ENCODE measurements around the gene ACP4.

Gene ACP4

DNA sequence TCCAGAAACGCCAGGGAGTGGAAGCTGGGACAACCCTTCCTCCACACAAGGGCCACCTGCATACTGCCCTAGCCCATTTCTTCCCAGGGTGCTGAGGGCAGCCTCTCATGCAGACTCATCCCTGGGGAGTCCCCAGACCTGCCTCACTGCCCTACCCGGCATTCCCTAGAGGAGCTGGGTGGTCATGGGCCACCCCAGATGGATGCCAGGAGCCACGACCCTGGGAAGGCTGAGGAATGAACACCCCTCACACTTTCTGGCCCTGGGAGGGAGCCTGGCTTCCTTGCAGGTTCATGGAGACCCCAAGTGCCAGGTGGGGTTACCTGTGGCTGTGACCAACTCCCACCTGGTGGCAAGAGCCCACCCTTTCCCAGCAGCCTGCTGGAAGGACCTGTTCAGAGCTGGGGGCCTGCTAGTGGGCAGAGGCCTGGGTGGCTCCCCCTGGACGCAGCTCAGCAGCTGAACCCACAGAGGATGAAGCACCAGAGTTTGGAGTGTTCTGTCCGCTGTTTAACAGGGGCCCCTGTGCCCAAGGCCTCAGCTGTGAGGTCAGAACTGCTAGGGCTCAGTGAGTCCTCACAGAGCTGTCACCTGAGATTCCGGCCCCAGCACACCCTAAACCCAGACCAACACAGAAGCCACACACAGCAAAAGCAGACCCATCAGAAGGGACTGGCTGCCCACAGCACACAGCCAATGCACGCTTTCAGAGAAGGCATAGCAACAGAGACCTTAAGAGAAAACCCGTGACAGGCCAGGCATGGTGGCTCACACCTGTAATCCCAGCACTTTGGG lies 6.6 kb downstream of the ACP4 start:
- H3K9ac ChIP-seq (ENCODE audit: low read length) = no peak overlapping the region
- H2AFZ ChIP-seq (ENCODE audit: low read depth, low read length) = no peak overlapping the region
- no peaks in the 10 kb centered on the region for H3K9me3 ChIP-seq (ENCODE audit: insufficient read depth, low read length)
- H3K4me3 ChIP-seq (ENCODE audit: low read length) = no peak overlapping the region
- H3K36me3 ChIP-seq (replicated peaks; ENCODE audit: low read depth, low read length) = peaks cover 57% of the 10 kb centered on the region
- peaks cover 65% of the 10 kb centered on the region for H4K20me1 ChIP-seq (ENCODE audit: insufficient read depth, low read length)
- no peak for TF ChIP-seq EZH2phosphoT487 (IDR thresholded peaks at IDR 0.05; ENCODE audit: low read depth)
- TF ChIP-seq, protein P1, sequence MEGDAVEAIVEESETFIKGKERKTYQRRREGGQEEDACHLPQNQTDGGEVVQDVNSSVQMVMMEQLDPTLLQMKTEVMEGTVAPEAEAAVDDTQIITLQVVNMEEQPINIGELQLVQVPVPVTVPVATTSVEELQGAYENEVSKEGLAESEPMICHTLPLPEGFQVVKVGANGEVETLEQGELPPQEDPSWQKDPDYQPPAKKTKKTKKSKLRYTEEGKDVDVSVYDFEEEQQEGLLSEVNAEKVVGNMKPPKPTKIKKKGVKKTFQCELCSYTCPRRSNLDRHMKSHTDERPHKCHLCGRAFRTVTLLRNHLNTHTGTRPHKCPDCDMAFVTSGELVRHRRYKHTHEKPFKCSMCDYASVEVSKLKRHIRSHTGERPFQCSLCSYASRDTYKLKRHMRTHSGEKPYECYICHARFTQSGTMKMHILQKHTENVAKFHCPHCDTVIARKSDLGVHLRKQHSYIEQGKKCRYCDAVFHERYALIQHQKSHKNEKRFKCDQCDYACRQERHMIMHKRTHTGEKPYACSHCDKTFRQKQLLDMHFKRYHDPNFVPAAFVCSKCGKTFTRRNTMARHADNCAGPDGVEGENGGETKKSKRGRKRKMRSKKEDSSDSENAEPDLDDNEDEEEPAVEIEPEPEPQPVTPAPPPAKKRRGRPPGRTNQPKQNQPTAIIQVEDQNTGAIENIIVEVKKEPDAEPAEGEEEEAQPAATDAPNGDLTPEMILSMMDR (IDR thresholded peaks at IDR 0.05; ENCODE audit: low read depth, low read length) = no peak
- H3K27ac ChIP-seq (ENCODE audit: low read length) = no peak overlapping the region
- no peaks in the 10 kb centered on the region for H3K27me3 ChIP-seq (ENCODE audit: low read depth, low read length)
- no peak overlapping the region for H3K4me2 ChIP-seq (ENCODE audit: low read length)
- H3K79me2 ChIP-seq (ENCODE audit: low read length) = peaks cover 32% of the 10 kb centered on the region
- peaks cover 8% of the 10 kb centered on the region for H3K4me1 ChIP-seq (ENCODE audit: low read length)

DNA sequence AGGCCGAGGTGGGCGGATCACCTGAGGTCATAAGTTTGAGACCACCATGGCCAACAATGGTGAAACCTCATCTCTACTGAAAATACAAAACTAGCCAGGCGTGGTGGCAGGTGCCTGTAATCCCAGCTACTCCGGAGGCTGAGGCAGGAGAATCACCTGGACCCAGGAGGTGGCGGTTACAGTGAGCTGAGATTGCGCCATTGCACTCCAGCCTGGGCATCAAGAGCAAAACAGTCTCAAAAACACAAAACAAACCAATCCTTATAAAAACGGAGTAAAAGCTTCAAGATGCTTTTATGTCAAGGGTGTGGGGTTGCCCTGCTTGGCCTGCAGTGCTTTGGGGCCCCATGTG lies 7.2 kb downstream of the ACP4 start:
- no peak overlapping the region for H3K9ac ChIP-seq (ENCODE audit: low read length)
- peaks cover 62% of the 10 kb centered on the region for H3K36me3 ChIP-seq (replicated peaks; ENCODE audit: low read depth, low read length)
- no peak for TF ChIP-seq EZH2phosphoT487 (IDR thresholded peaks at IDR 0.05; ENCODE audit: low read depth)
- TF ChIP-seq, protein P1 (IDR thresholded peaks at IDR 0.05; ENCODE audit: low read depth, low read length) = no peak
- no peak overlapping the region for H3K27ac ChIP-seq (ENCODE audit: low read length)
- peaks cover 70% of the 10 kb centered on the region for H4K20me1 ChIP-seq (ENCODE audit: insufficient read depth, low read length)
- H2AFZ ChIP-seq (ENCODE audit: low read depth, low read length) = no peak overlapping the region
- no peak overlapping the region for H3K4me3 ChIP-seq (ENCODE audit: low read length)
- peaks cover 14% of the 10 kb centered on the region for H3K4me1 ChIP-seq (ENCODE audit: low read length)
- no peaks in the 10 kb centered on the region for H3K27me3 ChIP-seq (ENCODE audit: low read depth, low read length)
- H3K4me2 ChIP-seq (ENCODE audit: low read length) = no peak overlapping the region
- H3K9me3 ChIP-seq (ENCODE audit: insufficient read depth, low read length) = no peaks in the 10 kb centered on the region
- peaks cover 38% of the 10 kb centered on the region for H3K79me2 ChIP-seq (ENCODE audit: low read length)

DNA sequence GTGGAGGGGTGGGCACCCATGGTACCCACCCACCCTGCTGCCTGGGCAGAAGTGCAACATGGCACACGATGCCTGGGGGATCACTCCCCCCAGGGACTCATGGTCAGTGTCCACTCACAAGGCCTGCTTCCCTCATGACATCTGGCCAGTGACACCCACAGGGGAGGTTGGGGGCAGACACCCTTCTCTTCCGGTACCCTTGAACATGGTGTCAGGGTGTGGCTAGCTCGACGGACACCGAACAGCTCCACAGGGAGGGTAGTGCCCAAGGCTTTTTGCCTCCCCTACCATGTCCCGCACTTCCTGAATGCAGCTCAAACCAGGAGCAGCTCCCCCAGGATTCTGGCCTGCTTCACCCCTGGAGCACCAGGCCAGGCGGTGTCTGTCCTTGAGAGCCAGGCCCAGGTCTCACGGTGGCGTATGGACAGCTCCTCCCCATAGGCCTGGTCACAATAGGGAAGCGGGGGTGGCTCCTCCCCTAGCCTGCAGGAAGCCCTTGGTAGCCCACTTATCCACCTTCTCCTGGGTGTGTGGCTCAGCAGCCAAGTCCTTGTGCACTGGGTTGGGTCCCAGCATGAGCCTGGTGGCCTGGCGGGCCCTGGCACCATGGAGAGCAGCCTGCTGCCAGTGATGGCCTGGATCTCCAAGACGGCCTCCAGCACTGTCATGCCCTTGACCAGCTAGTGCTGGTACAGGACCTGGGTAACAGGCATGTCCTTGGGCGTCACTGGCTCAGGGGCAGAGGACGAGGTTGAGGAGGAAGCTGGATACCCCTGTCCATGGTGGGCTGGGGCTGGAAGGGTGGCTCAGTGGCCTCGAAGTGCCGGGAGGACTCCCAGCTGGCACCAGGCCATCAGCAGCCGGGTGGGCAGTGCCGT lies 7.8 kb downstream of the ACP4 start:
- no peaks in the 10 kb centered on the region for H3K27me3 ChIP-seq (ENCODE audit: low read depth, low read length)
- H3K9me3 ChIP-seq (ENCODE audit: insufficient read depth, low read length) = no peaks in the 10 kb centered on the region
- H3K79me2 ChIP-seq (ENCODE audit: low read length) = peaks cover 44% of the 10 kb centered on the region
- peaks cover 20% of the 10 kb centered on the region for H3K4me1 ChIP-seq (ENCODE audit: low read length)
- H3K4me3 ChIP-seq (ENCODE audit: low read length) = no peak overlapping the region
- H3K4me2 ChIP-seq (ENCODE audit: low read length) = no peak overlapping the region
- H3K36me3 ChIP-seq (replicated peaks; ENCODE audit: low read depth, low read length) = peaks cover 67% of the 10 kb centered on the region
- TF ChIP-seq, protein P1 (IDR thresholded peaks at IDR 0.05; ENCODE audit: low read depth, low read length) = no peak
- no peak for TF ChIP-seq EZH2phosphoT487 (IDR thresholded peaks at IDR 0.05; ENCODE audit: low read depth)
- no peak overlapping the region for H3K27ac ChIP-seq (ENCODE audit: low read length)
- peaks cover 76% of the 10 kb centered on the region for H4K20me1 ChIP-seq (ENCODE audit: insufficient read depth, low read length)
- H3K9ac ChIP-seq (ENCODE audit: low read length) = no peak overlapping the region
- H2AFZ ChIP-seq (ENCODE audit: low read depth, low read length) = no peak overlapping the region

Measured in OCI-LY3 (cell line).